Dermis microvascular lymphatic vessel endothelial cell (primary cell): ENCODE data around the gene PCED1A. TPM values are rescaled to one million over a fixed set of nuclear protein-coding genes. Genes with fewer than 3 reads are reported as not detected.

Source experiments
- DNase-seq, 2 donors: peaks; one replicate each; pipeline versions ENCODE4 v3.0.0 to v3.0.0-alpha.2; 2010; ENCODE audit warnings: low read depth in 2 of 2
- total RNA-seq: library from RNA; depleted of rRNA; stranded (reverse); fragments of >200 nt; gene quantifications from 2 replicates; pipeline ENCODE4 v1.2.1, GENCODE V29; 2014

Gene PCED1A
- total RNA-seq, 1 donor from 2014 or later, result 9.6 TPM

- DNase-seq, result no peak
These were observed 34.6 kb downstream of the PCED1A start for GRCh38 chr20:2805689-2806350.

- no peak for DNase-seq
These were observed 35.4 kb downstream of the PCED1A start for GRCh38 chr20:2804852-2805688.

GRCh38 chr20:2804041-2804828 is 36.2 kb downstream of the PCED1A start:
- no peak for DNase-seq

- DNase-seq, result no peak
These were observed 39.1 kb downstream of the PCED1A start for GRCh38 chr20:2801286-2801728.

GRCh38 chr20:2800521-2801285 is 39.8 kb downstream of the PCED1A start, which contains the start of gene CPXM1:
Gene CPXM1 (minus strand): TSS chr20:2800627. CDS start chr20:2800572, 55 bp downstream.
- DNase-seq, result peak in 1 of 2 donors; percentile 16

GRCh38 chr20:2799688-2800520 is 40.6 kb downstream of the PCED1A start:
- DNase-seq, result no peak

GRCh38 chr20:2799271-2799670 is 41.2 kb downstream of the PCED1A start:
- DNase-seq, result no peak

- DNase-seq, result no peak
These were observed 41.6 kb downstream of the PCED1A start for GRCh38 chr20:2798814-2799213.

- DNase-seq, result no peak
These were observed 42.2 kb downstream of the PCED1A start for GRCh38 chr20:2798095-2798805.

GRCh38 chr20:2797136-2797983 is 43.1 kb downstream of the PCED1A start:
- DNase-seq, result no peak

- no peak for DNase-seq
These were observed 44.3 kb downstream of the PCED1A start for GRCh38 chr20:2796011-2796660.

- no peak for DNase-seq
These were observed 45.0 kb downstream of the PCED1A start for GRCh38 chr20:2795451-2795850.

- no peak for DNase-seq
These were observed 45.5 kb downstream of the PCED1A start for GRCh38 chr20:2794866-2795447.

GRCh38 chr20:2794202-2794748 is 46.2 kb downstream of the PCED1A start:
- no peak for DNase-seq

GRCh38 chr20:2793471-2793870 is 47.0 kb downstream of the PCED1A start:
- no peak for DNase-seq
